KMS-11 (cell line): ENCODE data around the gene DDX54.

Experiments used
- H2AFZ ChIP-seq: fragments of 200-600 bp; sonication (generic); 2 replicates; pipeline ENCODE4 v1.6.1; 2016; ENCODE audit warnings: antibody characterized with exemption, mixed run types, low read depth
- H3K27ac ChIP-seq: fragments of 200-600 bp; sonication (generic); 2 replicates; pipeline ENCODE4 v1.6.1; 2016; ENCODE audit warnings: mild to moderate bottlenecking, mixed run types
- H3K27me3 ChIP-seq: fragments of 200-600 bp; sonication (generic); 2 replicates; pipeline ENCODE4 v1.6.1; 2017; ENCODE audit warnings: mild to moderate bottlenecking, low read depth, mixed run types, moderate library complexity; ENCODE audit not compliant: insufficient read depth
- H3K36me3 ChIP-seq: fragments of 200-600 bp; sonication (generic); 2 replicates; pipeline ENCODE4 v1.6.1; 2017; ENCODE audit warnings: mild to moderate bottlenecking, mixed run types; ENCODE audit not compliant: insufficient read depth
- H3K4me1 ChIP-seq: fragments of 200-600 bp; sonication (generic); 2 replicates; pipeline ENCODE4 v1.6.1; 2016; ENCODE audit warnings: mild to moderate bottlenecking, low read depth, mixed run types; ENCODE audit not compliant: poor library complexity, severe bottlenecking
- H3K4me2 ChIP-seq: fragments of 200-600 bp; sonication (generic); 2 replicates; pipeline ENCODE4 v1.7.0; 2016; ENCODE audit warnings: mild to moderate bottlenecking, mixed run types
- H3K4me3 ChIP-seq: fragments of 200-600 bp; sonication (generic); IDR thresholded peaks from 2 replicates; pipeline ENCODE4 v1.6.1; 2017; ENCODE audit warnings: low read depth, low read length, mixed read lengths; ENCODE audit not compliant: insufficient read depth
- H3K79me2 ChIP-seq: fragments of 200-600 bp; sonication (generic); 2 replicates; pipeline ENCODE4 v1.6.1; 2016; ENCODE audit warnings: low read depth, mixed run types; ENCODE audit not compliant: insufficient read depth
- H3K9ac ChIP-seq: fragments of 200-600 bp; sonication (generic); 2 replicates; pipeline ENCODE4 v1.6.1; 2016; ENCODE audit warnings: mild to moderate bottlenecking, mixed run types
- H4K20me1 ChIP-seq: fragments of 200-600 bp; sonication (generic); 2 replicates; pipeline ENCODE4 v1.6.1; 2016; ENCODE audit warnings: mild to moderate bottlenecking, mixed run types; ENCODE audit not compliant: insufficient read depth
- CTCF ChIP-seq: fragments of 200-600 bp; sonication (generic); conservative IDR thresholded peaks from 2 replicates; pipeline ENCODE4 v1.6.1; 2017; ENCODE audit warnings: low read depth, mild to moderate bottlenecking, antibody characterized with exemption, low read length, moderate library complexity, mixed read lengths

The DDX54 gene

GRCh38 chr12:113167868-113168267, 17.4 kb downstream of the DDX54 start:
- Histone ChIP-seq H3K36me3 (no peaks in the 10 kb centered on the region), H3K27me3 (no peaks in the 10 kb centered on the region), H2AFZ (no peak overlapping the region), H3K4me2 (no peak overlapping the region), H4K20me1 (no peaks in the 10 kb centered on the region), H3K9ac (no peak overlapping the region), H3K27ac (no peak overlapping the region), H3K79me2 (no peaks in the 10 kb centered on the region), H3K4me1 (peaks cover 23% of the 10 kb centered on the region), H3K4me3 (no peak overlapping the region)
- no peak for TF ChIP-seq CTCF

GRCh38 chr12:113165521-113166450, 19.5 kb downstream of the DDX54 start:
- Histone ChIP-seq H4K20me1 (no peaks in the 10 kb centered on the region), H3K4me2 (no peak overlapping the region), H3K79me2 (no peaks in the 10 kb centered on the region), H3K27ac (no peak overlapping the region), H3K4me3 (no peak overlapping the region), H2AFZ (no peak overlapping the region), H3K27me3 (no peaks in the 10 kb centered on the region), H3K36me3 (no peaks in the 10 kb centered on the region), H3K4me1 (peaks cover 2% of the 10 kb centered on the region), H3K9ac (no peak overlapping the region)
- TF ChIP-seq CTCF: no peak

GRCh38 chr12:113164014-113164413, 21.3 kb downstream of the DDX54 start:
- H3K4me1 ChIP-seq: no peaks in the 10 kb centered on the region

GRCh38 chr12:113163030-113163360, 22.3 kb downstream of the DDX54 start:
- H3K27me3 ChIP-seq: no peaks in the 10 kb centered on the region
- no peaks in the 10 kb centered on the region for H4K20me1 ChIP-seq
- no peaks in the 10 kb centered on the region for H3K79me2 ChIP-seq
- no peaks in the 10 kb centered on the region for H3K4me1 ChIP-seq
- H3K9ac ChIP-seq: no peak overlapping the region
- no peak overlapping the region for H3K4me2 ChIP-seq
- no peak overlapping the region for H3K27ac ChIP-seq
- no peak for TF ChIP-seq CTCF
- H3K36me3 ChIP-seq: no peaks in the 10 kb centered on the region
- H2AFZ ChIP-seq: no peak overlapping the region
- no peak overlapping the region for H3K4me3 ChIP-seq

More at GRCh38 chr12:113164014-113164413, 21.3 kb downstream of the DDX54 start:
- TF ChIP-seq CTCF: no peak
- H4K20me1 ChIP-seq: no peaks in the 10 kb centered on the region
- no peak overlapping the region for H3K9ac ChIP-seq
- no peaks in the 10 kb centered on the region for H3K79me2 ChIP-seq
- H2AFZ ChIP-seq: no peak overlapping the region
- H3K4me2 ChIP-seq: no peak overlapping the region
- H3K27me3 ChIP-seq: no peaks in the 10 kb centered on the region
- H3K36me3 ChIP-seq: no peaks in the 10 kb centered on the region
- no peak overlapping the region for H3K4me3 ChIP-seq
- H3K27ac ChIP-seq: no peak overlapping the region
